SK-N-SH treated with all-trans-retinoic acid at 6 μM for 48 hours (cell line): ENCODE measurements around the gene SLC24A4.

ENCODE experiments used
- ARNTL ChIP-seq: fragments of 450-650 bp; formaldehyde crosslinking; IDR thresholded peaks from 2 replicates; pipeline ENCODE4 v1.5.0; 2020; ENCODE audit warnings: low read depth, mild to moderate bottlenecking, moderate library complexity, borderline replicate concordance
- CSDC2 ChIP-seq: fragments of 250-450 bp; sonication (Bioruptor Pico); IDR thresholded peaks from 2 replicates; pipeline ENCODE4 v1.5.0; 2020; ENCODE audit warnings: mild to moderate bottlenecking, moderate library complexity
- GLIS3 ChIP-seq: fragments of 250-450 bp; sonication (Bioruptor Pico); IDR thresholded peaks from 2 replicates; pipeline ENCODE4 v1.5.0; 2020; ENCODE audit warnings: mild to moderate bottlenecking, moderate library complexity
- PPARA ChIP-seq: fragments of 250-450 bp; sonication (Bioruptor Pico); IDR thresholded peaks from 2 replicates; pipeline ENCODE4 v1.5.0; 2020; ENCODE audit warnings: mild to moderate bottlenecking, borderline replicate concordance
- RARB ChIP-seq: fragments of 250-450 bp; sonication (Bioruptor Pico); IDR thresholded peaks from 2 replicates; pipeline ENCODE4 v1.8.0; 2021; ENCODE audit warnings: mild to moderate bottlenecking, moderate library complexity
- ZFP3 ChIP-seq: fragments of 250-450 bp; sonication (Bioruptor Pico); IDR thresholded peaks from 2 replicates; pipeline ENCODE4 v1.5.0; 2020; ENCODE audit warnings: mild to moderate bottlenecking, moderate library complexity

GRCh38 chr14:92443741-92444140 is 120.8 kb downstream of the SLC24A4 start:
- TF ChIP-seq CSDC2 (CRISPR knock-in tag): no peak
- no peak for TF ChIP-seq ZFP3 (CRISPR knock-in tag)
- no peak for TF ChIP-seq ARNTL (CRISPR knock-in tag)
- TF ChIP-seq GLIS3 (CRISPR knock-in tag): no peak
- no peak for TF ChIP-seq RARB
- TF ChIP-seq PPARA (CRISPR knock-in tag): no peak
